Measurements from ENCODE around the gene CEP162. TPM values are rescaled to one million over a fixed set of nuclear protein-coding genes. Genes with fewer than 3 reads are reported as not detected.

Gene CEP162
- total RNA-seq, 2 donors from 2014 or later = 3.5 to 5.5 TPM

DNA sequence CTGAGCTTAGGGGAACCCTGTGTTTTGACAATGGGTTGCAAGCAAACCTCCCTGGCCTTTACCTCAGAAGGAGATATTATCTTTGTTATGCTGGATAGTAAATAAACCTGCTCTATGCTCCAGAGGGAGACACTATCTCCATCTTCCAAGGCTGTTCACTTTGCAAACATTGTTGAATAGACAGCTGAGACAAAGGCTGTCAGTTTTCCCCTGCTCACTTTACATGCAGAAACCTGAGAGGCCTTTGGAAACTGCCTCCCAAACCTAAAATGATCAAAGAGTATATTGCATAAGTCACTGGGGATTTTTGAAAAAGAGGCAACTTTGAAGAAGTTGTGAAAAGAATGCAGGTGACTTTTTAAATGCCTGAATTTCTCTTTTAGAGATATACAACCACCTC, 132.3 kb downstream of the CEP162 start:
- no peak overlapping the region for H3K4me3 ChIP-seq
- no peak for DNase-seq (ENCODE audit: low spot score)
- H3K27me3 ChIP-seq = no peaks in the 10 kb centered on the region
- TF ChIP-seq, protein P1, sequence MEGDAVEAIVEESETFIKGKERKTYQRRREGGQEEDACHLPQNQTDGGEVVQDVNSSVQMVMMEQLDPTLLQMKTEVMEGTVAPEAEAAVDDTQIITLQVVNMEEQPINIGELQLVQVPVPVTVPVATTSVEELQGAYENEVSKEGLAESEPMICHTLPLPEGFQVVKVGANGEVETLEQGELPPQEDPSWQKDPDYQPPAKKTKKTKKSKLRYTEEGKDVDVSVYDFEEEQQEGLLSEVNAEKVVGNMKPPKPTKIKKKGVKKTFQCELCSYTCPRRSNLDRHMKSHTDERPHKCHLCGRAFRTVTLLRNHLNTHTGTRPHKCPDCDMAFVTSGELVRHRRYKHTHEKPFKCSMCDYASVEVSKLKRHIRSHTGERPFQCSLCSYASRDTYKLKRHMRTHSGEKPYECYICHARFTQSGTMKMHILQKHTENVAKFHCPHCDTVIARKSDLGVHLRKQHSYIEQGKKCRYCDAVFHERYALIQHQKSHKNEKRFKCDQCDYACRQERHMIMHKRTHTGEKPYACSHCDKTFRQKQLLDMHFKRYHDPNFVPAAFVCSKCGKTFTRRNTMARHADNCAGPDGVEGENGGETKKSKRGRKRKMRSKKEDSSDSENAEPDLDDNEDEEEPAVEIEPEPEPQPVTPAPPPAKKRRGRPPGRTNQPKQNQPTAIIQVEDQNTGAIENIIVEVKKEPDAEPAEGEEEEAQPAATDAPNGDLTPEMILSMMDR (IDR thresholded peaks at IDR 0.05) = no peak
- H3K4me1 ChIP-seq = no peaks in the 10 kb centered on the region
- no peaks in the 10 kb centered on the region for H3K36me3 ChIP-seq
- peaks cover 0 to 8% of the 10 kb centered on the region in 2 donors for H3K9me3 ChIP-seq
- H3K27ac ChIP-seq = no peak overlapping the region

DNA sequence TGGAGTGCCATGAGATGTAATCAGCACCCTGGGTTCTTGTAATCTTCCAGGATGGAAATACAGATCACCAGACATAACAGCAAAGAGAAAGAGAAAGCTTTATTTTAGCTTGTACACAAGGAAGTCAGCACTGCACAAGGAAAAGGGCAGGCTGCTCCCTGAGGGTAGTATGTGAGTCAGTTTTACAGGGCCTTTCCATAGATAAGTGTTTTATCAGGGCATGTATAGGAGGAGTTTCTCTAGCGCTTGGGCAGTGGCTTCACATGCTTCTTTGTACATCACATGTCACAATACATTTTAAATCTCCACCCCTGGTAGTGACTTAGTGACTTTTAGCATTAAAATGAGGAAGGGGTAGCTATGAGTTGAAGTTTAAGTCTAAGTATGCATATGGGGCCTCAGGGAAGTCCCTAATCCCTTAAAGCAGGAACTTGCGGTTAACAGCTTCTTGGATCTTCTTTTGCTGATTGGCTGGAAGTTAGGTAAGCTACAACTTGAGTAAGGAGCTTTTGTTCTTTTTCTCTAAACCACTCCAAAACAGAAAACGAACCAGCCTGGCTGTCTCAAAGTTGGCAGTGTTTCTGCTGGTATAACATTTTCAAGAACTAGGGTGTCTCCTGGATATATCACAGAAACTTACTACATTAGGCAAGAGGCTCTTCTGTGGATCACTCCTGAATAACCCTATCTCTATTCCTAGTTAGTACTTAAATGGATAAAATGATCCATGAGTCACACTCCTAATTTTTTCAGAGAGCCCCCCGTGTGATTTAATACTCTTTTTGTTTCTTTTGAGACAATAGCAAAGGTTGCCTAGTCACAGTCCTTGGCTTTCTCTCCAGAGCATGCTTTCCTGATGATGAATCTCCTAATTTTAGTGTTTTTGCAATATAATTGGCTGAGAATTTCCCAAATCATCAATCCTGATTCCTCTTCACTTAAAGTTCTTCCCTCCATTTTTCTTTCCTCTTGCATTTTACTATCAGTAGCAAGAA, 133.7 kb downstream of the CEP162 start:
- TF ChIP-seq, protein P1 (IDR thresholded peaks at IDR 0.05) = no peak
- Histone ChIP-seq H3K27ac (no peak overlapping the region), H3K36me3 (no peaks in the 10 kb centered on the region), H3K9me3 (peaks cover 0 to 8% of the 10 kb centered on the region in 2 donors), H3K27me3 (no peaks in the 10 kb centered on the region), H3K4me1 (no peaks in the 10 kb centered on the region), H3K4me3 (no peak overlapping the region)
- DNase-seq (ENCODE audit: low spot score) = no peak

DNA sequence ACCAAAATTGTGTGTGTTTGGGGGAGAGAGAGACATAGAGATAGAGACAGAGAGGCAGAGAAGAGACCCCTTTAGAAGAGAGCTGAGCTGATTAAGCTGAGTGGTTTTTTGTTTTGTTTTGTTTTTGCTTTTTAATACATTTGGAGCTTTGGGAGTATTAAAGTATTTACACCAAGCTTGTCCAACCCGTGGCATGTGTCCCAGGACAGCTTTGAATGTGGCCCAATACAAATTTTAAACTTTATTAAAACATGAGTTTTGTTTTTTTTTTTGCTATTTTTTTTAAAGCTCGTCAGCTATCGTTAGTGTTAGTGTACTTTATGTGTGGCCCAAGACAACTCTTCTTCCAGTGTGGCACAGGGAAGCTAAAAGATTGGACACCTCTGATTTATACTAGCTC, 137.9 kb downstream of the CEP162 start:
- no peaks in the 10 kb centered on the region for H3K4me1 ChIP-seq
- no peak for DNase-seq (ENCODE audit: low spot score)
- peaks cover 0 to 8% of the 10 kb centered on the region in 2 donors for H3K9me3 ChIP-seq
- H3K27me3 ChIP-seq = no peaks in the 10 kb centered on the region
- no peak overlapping the region for H3K4me3 ChIP-seq
- TF ChIP-seq, protein P1 (IDR thresholded peaks at IDR 0.05) = no peak
- no peaks in the 10 kb centered on the region for H3K36me3 ChIP-seq
- no peak overlapping the region for H3K27ac ChIP-seq

DNA sequence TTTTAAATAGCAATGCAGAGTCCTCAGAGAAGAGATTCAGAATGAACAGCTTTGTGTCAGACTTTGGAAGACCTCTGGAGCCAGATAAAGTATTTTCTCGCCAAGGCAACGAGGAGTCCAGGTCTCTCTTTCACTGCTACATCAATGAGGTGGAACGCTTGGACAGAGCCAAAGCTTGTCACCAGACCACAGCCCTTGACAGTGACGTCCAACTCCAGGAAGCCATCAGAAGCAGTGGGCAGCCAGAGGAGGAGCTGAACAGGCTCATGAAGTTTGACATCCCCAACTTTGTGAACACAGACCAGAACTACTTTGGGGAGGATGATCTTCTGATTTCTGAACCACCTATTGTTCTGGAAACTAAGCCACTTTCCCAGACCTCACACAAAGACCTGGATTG, 138.4 kb downstream of the CEP162 start:
- Histone ChIP-seq H3K9me3 (peaks cover 0 to 8% of the 10 kb centered on the region in 2 donors), H3K36me3 (no peaks in the 10 kb centered on the region), H3K27me3 (no peaks in the 10 kb centered on the region), H3K4me3 (no peak overlapping the region), H3K27ac (no peak overlapping the region), H3K4me1 (no peaks in the 10 kb centered on the region)
- DNase-seq (ENCODE audit: low spot score) = no peak
- TF ChIP-seq, protein P1 (IDR thresholded peaks at IDR 0.05) = no peak

DNA sequence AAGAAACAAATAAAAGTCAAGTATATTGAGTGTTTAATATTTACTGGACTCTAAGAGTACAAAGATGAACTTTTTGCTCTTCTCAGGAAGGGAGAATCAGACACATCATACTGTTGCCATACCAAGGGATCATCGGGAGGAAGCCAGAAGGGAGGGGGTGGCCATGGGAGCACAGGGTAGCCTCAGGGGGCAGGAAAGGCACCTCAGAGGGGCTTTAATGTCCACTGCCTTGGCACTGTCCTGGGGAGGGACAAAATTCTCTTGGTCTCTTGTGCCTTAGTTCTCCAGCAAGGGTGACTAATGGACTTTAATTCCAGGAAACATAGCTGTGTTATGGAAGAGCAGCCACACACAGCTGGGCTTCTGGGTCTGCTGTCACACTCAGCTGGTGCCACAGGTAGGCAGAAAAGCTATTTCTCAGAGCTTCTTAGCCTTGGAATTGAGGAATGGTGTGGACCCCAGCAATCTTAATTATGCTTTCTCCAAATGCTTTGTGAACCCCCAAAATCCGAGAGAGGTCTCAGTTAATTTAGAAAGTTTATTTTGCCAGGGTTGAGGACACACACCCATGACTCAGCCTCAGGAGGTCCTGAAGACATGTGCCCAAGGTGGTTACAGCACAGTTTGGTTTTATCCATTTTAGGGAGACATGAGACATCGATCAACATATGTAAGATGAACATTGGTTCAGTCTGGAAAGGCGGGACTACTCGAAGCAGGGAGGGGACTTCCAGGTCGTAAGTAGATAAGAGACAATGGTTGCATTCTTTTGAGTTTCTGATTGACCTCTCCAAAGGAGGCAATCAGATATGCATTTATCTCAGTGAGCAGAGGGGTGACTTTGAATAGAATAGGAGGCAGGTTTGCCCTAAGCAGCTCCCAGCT, 140.7 kb downstream of the CEP162 start:
- H3K27me3 ChIP-seq = no peaks in the 10 kb centered on the region
- H3K4me3 ChIP-seq = no peak overlapping the region
- H3K9me3 ChIP-seq = no peaks in the 10 kb centered on the region
- TF ChIP-seq, protein P1 (IDR thresholded peaks at IDR 0.05) = no peak
- no peaks in the 10 kb centered on the region for H3K36me3 ChIP-seq
- H3K27ac ChIP-seq = no peak overlapping the region
- H3K4me1 ChIP-seq = no peaks in the 10 kb centered on the region
- DNase-seq (ENCODE audit: low spot score) = no peak
